Sigmoid colon (tissue), 4 donors: Measurements from ENCODE around the gene OR4M2.
"Not testable (repeated sequence)": the region's sequence is repeated elsewhere in the genome, so short reads cannot be mapped to it uniquely, and the experiment has no call there.

ENCODE experiments used
- EP300 ChIP-seq, 4 donors: sonication (generic); formaldehyde crosslinking; IDR thresholded peaks; one replicate each; pipeline ENCODE4 v1.6.1; 2017; ENCODE audit warnings: antibody characterized with exemption in 4 of 4
- POLR2A ChIP-seq, 2 donors: fragments of 450-650 bp; IDR thresholded peaks; one replicate each; pipeline ENCODE4 v1.6.1; 2016; ENCODE audit warnings: antibody characterized with exemption in 2 of 2, mild to moderate bottlenecking in 2 of 2, moderate library complexity in 2 of 2
- POLR2AphosphoS5 ChIP-seq, 4 donors: sonication (generic); formaldehyde crosslinking; IDR thresholded peaks; one replicate each; pipeline ENCODE4 v1.6.1; 2017; ENCODE audit warnings: antibody characterized with exemption in 4 of 4
- TF ChIP-seq, protein P1 (sequence below), 4 experiments: fragments of 450-650 bp in 3 of 4; fragments of 200-600 bp in 1 of 4; IDR thresholded peaks; one replicate each; pipeline ENCODE4 v1.5.1; 2016 to 2019; ENCODE audit warnings: antibody characterized with exemption in 4 of 4, mild to moderate bottlenecking in 3 of 4, moderate library complexity in 2 of 4

DNA sequence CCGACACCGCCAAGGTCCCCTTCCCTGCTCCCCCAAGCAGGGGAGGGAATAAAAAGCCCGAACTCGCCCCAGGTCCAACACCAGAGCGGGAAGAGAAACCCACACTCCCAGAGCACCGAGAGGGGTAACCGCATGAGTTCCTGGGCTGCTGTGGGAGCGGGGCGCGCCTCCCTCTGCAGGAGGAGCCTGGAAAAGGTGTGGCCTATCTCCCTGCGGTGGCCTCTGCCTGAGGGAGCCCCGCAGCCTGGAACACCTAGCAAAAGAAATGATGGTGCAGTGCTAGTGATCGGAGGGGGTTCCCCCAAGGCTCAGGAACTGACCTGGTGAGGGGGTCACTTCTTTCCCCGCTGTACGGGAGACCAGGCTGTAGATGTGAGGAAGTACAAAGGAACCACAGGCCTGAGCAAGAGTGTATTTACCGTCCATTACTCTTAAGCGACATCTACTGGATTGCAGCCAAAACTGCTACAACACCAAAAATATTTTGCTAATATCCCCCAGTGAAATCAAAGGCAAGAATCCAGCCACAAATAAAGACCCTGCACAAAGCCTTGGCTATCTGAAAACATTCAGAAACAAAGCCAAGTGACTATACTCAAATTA lies 19.1 kb downstream of the OR4M2 start:
- TF ChIP-seq POLR2AphosphoS5, POLR2A, EP300 (IDR thresholded peaks at IDR 0.05): not testable (repeated sequence)
- TF ChIP-seq, protein P1, sequence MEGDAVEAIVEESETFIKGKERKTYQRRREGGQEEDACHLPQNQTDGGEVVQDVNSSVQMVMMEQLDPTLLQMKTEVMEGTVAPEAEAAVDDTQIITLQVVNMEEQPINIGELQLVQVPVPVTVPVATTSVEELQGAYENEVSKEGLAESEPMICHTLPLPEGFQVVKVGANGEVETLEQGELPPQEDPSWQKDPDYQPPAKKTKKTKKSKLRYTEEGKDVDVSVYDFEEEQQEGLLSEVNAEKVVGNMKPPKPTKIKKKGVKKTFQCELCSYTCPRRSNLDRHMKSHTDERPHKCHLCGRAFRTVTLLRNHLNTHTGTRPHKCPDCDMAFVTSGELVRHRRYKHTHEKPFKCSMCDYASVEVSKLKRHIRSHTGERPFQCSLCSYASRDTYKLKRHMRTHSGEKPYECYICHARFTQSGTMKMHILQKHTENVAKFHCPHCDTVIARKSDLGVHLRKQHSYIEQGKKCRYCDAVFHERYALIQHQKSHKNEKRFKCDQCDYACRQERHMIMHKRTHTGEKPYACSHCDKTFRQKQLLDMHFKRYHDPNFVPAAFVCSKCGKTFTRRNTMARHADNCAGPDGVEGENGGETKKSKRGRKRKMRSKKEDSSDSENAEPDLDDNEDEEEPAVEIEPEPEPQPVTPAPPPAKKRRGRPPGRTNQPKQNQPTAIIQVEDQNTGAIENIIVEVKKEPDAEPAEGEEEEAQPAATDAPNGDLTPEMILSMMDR (IDR thresholded peaks at IDR 0.05), result not testable (repeated sequence)
